WTC11 (cell line): ENCODE results near the gene SLC20A1. TPM values are rescaled to one million over a fixed set of nuclear protein-coding genes. Genes with fewer than 3 reads are reported as not detected.

ENCODE experiments used
- ATAC-seq: fragments of 200-7000 bp; cut with Tn5 transposase; 2 replicates; pipeline ENCODE4 v1.10.0; 2021; ENCODE audit warnings: mild to moderate bottlenecking, moderate library complexity
- CTCF ChIA-PET: fragments of 300-600 bp; sonication (Branson Sonifier 250); formaldehyde crosslinking; loops from one replicate; lab custom pipeline; 2021; ENCODE audit warnings: antibody characterized with exemption; lab: Charles Lee
- POLR2A ChIA-PET: fragments of 350-600 bp; sonication (Branson Sonifier 250); formaldehyde crosslinking; loops from one replicate; lab custom pipeline; 2021; ENCODE audit warnings: antibody characterized with exemption; lab: Charles Lee
- DNase-seq: peaks from one replicate; pipeline ENCODE4 v3.0.0; 2021; ENCODE audit warnings: low spot score
- H3K27ac Mint-ChIP-seq: 2 replicates; pipeline ENCODE4 v1.8.0; 2021; ENCODE audit warnings: mixed read lengths
- H3K27me3 Mint-ChIP-seq: 2 replicates; pipeline ENCODE4 v1.8.0; 2021; ENCODE audit warnings: low read depth, mild to moderate bottlenecking, moderate library complexity, mixed read lengths
- H3K36me3 Mint-ChIP-seq: 2 replicates; pipeline ENCODE4 v1.8.0; 2021; ENCODE audit warnings: mixed read lengths
- H3K4me1 Mint-ChIP-seq: 2 replicates; pipeline ENCODE4 v1.8.0; 2022; ENCODE audit warnings: mixed read lengths
- H3K4me3 Mint-ChIP-seq: 2 replicates; pipeline ENCODE4 v1.8.0; 2021; ENCODE audit warnings: mild to moderate bottlenecking, moderate library complexity, mixed read lengths
- H3K9me3 Mint-ChIP-seq: 2 replicates; pipeline ENCODE4 v1.8.0; 2021; ENCODE audit warnings: mixed read lengths
- CBFB ChIP-seq: sonication (generic); formaldehyde crosslinking; IDR thresholded peaks from 2 replicates; pipeline ENCODE4 v1.8.1; 2022; ENCODE audit warnings: mild to moderate bottlenecking, low read depth, missing genetic modification reagents
- ELF4 ChIP-seq: sonication (generic); formaldehyde crosslinking; IDR thresholded peaks from 2 replicates; pipeline ENCODE4 v1.8.1; 2022; ENCODE audit warnings: low read depth, mild to moderate bottlenecking, moderate library complexity, missing genetic modification reagents
- EMX1 ChIP-seq: fragments of 250-450 bp; sonication (Bioruptor Pico); IDR thresholded peaks from 2 replicates; pipeline ENCODE4 v1.8.0; 2021; ENCODE audit warnings: mild to moderate bottlenecking
- ETV6 ChIP-seq: sonication (generic); formaldehyde crosslinking; IDR thresholded peaks from 2 replicates; pipeline ENCODE4 v1.8.1; 2022; ENCODE audit warnings: mild to moderate bottlenecking, missing genetic modification reagents
- FOXK1 ChIP-seq: sonication (generic); formaldehyde crosslinking; IDR thresholded peaks from 2 replicates; pipeline ENCODE4 v1.8.0; 2022; ENCODE audit warnings: mild to moderate bottlenecking, moderate library complexity, missing genetic modification reagents
- FOXP1 ChIP-seq: sonication (generic); formaldehyde crosslinking; IDR thresholded peaks from 2 replicates; pipeline ENCODE4 v1.8.0; 2022; ENCODE audit warnings: missing genetic modification reagents, mild to moderate bottlenecking, moderate library complexity, borderline replicate concordance
- GRHL2 ChIP-seq: fragments of 250-450 bp; sonication (Bioruptor Pico); IDR thresholded peaks from 2 replicates; pipeline ENCODE4 v1.8.0; 2022; ENCODE audit warnings: mild to moderate bottlenecking, moderate library complexity; ENCODE audit not compliant: insufficient replicate concordance, severe bottlenecking
- GTF2I ChIP-seq: fragments of 250-450 bp; sonication (Bioruptor Pico); conservative IDR thresholded peaks from 2 replicates; pipeline ENCODE4 v1.4.0; 2021; ENCODE audit warnings: mild to moderate bottlenecking
- HMGA2 ChIP-seq: fragments of 250-450 bp; sonication (Bioruptor Pico); IDR thresholded peaks from 2 replicates; pipeline ENCODE4 v1.4.0; 2021; ENCODE audit warnings: mild to moderate bottlenecking, moderate library complexity
- JAZF1 ChIP-seq: fragments of 250-450 bp; sonication (Bioruptor Pico); IDR thresholded peaks from 2 replicates; pipeline ENCODE4 v1.9.0; 2021; ENCODE audit warnings: moderate library complexity, mild to moderate bottlenecking, inconsistent platforms
- MXD4 ChIP-seq: fragments of 250-450 bp; sonication (Bioruptor Pico); IDR thresholded peaks from 2 replicates; pipeline ENCODE4 v1.8.0; 2021; ENCODE audit warnings: mild to moderate bottlenecking, moderate library complexity, borderline replicate concordance
- NR1H2 ChIP-seq: sonication (generic); formaldehyde crosslinking; IDR thresholded peaks from 2 replicates; pipeline ENCODE4 v1.9.0; 2021; ENCODE audit warnings: mild to moderate bottlenecking, moderate library complexity, missing genetic modification reagents
- SMAD4 ChIP-seq: sonication (generic); formaldehyde crosslinking; IDR thresholded peaks from 2 replicates; pipeline ENCODE4 v1.8.0; 2022; ENCODE audit warnings: mild to moderate bottlenecking, missing genetic modification reagents
- ZNF263 ChIP-seq: sonication (generic); formaldehyde crosslinking; IDR thresholded peaks from 2 replicates; pipeline ENCODE4 v1.8.1; 2022; ENCODE audit warnings: low read depth, mild to moderate bottlenecking, moderate library complexity, missing genetic modification reagents
- ZNF416 ChIP-seq: fragments of 250-450 bp; sonication (Bioruptor Pico); IDR thresholded peaks from 2 replicates; pipeline ENCODE4 v1.9.0; 2021; ENCODE audit warnings: mild to moderate bottlenecking, inconsistent platforms
- total RNA-seq: library from RNA; stranded (reverse); gene quantifications from 3 replicates; pipeline ENCODE4 v1.2.3, GENCODE V29; 2021
- TF ChIP-seq, protein P1 (sequence below): sonication (generic); formaldehyde crosslinking; IDR thresholded peaks from 2 replicates; pipeline ENCODE4 v1.8.0; 2023; ENCODE audit warnings: missing genetic modification reagents
- TF ChIP-seq, protein P2 (sequence below): fragments of 250-450 bp; sonication (Bioruptor Pico); IDR thresholded peaks from 2 replicates; pipeline ENCODE4 v2.1.2; 2022; ENCODE audit warnings: mild to moderate bottlenecking, moderate library complexity
- TF ChIP-seq, protein P3 (sequence below): sonication (generic); formaldehyde crosslinking; IDR thresholded peaks from 2 replicates; pipeline ENCODE4 v1.8.0; 2022; ENCODE audit warnings: mild to moderate bottlenecking, missing genetic modification reagents
- TF ChIP-seq, protein P4 (sequence below): fragments of 200-600 bp; IDR thresholded peaks from 2 replicates; pipeline ENCODE4 v1.8.0; 2022; ENCODE audit warnings: antibody characterized with exemption
- TF ChIP-seq, protein P5 (sequence below): fragments of 250-450 bp; sonication (Bioruptor Pico); IDR thresholded peaks from 2 replicates; pipeline ENCODE4 v1.9.0; 2021; ENCODE audit warnings: mild to moderate bottlenecking
- TF ChIP-seq, protein P6 (sequence below): sonication (generic); formaldehyde crosslinking; conservative IDR thresholded peaks from 2 replicates; pipeline ENCODE4 v1.8.1; 2022; ENCODE audit warnings: mild to moderate bottlenecking, missing genetic modification reagents
- TF ChIP-seq, protein P7 (sequence below): sonication (generic); formaldehyde crosslinking; conservative IDR thresholded peaks from 2 replicates; pipeline ENCODE4 v1.8.1; 2023; ENCODE audit warnings: mild to moderate bottlenecking, low read depth, missing genetic modification reagents, moderate library complexity
- TF ChIP-seq, protein P8 (sequence below): sonication (generic); formaldehyde crosslinking; IDR thresholded peaks from 2 replicates; pipeline ENCODE4 v1.8.1; 2023; ENCODE audit warnings: mild to moderate bottlenecking, missing genetic modification reagents

The SLC20A1 gene
- total RNA-seq, 1 experiment from 2014 or later, result 59.9 TPM

DNA sequence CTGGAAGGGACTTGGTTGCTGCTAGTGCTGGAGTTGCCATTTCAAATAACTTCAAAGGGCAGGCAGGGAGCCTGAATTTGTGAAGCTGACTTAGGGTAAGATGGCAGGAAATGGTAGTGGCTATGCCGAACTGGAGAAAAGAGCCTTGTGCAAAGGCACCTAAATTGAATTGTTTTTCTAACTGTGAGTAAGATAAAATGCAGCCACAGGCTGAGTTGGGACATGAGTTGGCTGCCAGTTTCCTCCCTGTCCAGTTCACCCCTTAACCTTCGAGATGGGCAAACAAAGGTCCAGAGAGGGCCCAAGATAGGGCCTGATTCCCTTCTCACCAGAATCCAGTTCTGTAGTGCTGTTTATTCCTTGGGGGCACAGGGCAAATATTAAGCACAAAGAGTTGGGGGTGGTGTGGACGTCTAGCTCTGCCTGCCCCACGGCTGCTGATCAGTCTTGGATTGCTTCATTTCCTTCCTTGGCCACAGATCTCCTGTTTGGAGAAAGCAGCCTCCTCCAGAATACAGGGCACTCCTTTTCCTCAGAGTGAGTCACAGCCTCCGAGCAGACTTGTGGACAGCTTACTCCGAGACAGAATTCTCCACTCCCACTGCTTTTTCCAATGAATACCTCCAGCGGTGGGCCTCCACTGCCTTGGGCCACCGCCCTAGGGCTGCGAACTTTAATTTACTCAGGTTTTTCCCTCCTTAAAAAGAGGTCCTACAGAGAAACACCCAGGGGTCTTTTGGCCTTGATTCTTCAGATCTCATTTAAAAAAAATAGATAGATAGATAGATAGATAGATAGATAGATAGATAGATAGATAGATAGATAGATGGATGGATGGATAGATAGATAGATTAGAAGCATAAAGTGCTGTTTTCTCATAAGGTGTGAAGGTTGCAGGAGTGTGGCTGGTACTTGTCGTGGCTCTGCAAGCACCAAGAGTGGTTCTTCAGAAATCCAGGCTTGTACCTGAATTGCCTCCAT is 18.4 kb upstream of the SLC20A1 start:
- CTCF ChIA-PET, result interaction anchor here (0.6 to 9.5 kb wide), 14 partner anchors 10 to 315 kb away, joined by 3 to 143 read pairs (median 6); partner anchors contain the start of gene SLC20A1
- Mint-ChIP-seq H3K9me3 (no peaks in the 10 kb centered on the region), H3K4me3 (no peak overlapping the region), H3K36me3 (no peaks in the 10 kb centered on the region), H3K4me1 (peaks cover 28% of the 10 kb centered on the region), H3K27ac (no peak overlapping the region), H3K27me3 (no peaks in the 10 kb centered on the region; the same call in 1 of the 2 replicates)
- DNase-seq (no peak), ATAC-seq (no peak)
- no peak for TF ChIP-seq GTF2I (CRISPR knock-in tag)
- TF ChIP-seq CBFB (CRISPR knock-in tag), result no peak
- TF ChIP-seq, protein P1, sequence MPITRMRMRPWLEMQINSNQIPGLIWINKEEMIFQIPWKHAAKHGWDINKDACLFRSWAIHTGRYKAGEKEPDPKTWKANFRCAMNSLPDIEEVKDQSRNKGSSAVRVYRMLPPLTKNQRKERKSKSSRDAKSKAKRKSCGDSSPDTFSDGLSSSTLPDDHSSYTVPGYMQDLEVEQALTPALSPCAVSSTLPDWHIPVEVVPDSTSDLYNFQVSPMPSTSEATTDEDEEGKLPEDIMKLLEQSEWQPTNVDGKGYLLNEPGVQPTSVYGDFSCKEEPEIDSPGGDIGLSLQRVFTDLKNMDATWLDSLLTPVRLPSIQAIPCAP (CRISPR knock-in tag), result no peak
- no peak for TF ChIP-seq SMAD4 (CRISPR knock-in tag)
- no peak for TF ChIP-seq NR1H2 (CRISPR knock-in tag)
- TF ChIP-seq EMX1 (CRISPR knock-in tag), result no peak
- POLR2A ChIA-PET, result no interaction called here

DNA sequence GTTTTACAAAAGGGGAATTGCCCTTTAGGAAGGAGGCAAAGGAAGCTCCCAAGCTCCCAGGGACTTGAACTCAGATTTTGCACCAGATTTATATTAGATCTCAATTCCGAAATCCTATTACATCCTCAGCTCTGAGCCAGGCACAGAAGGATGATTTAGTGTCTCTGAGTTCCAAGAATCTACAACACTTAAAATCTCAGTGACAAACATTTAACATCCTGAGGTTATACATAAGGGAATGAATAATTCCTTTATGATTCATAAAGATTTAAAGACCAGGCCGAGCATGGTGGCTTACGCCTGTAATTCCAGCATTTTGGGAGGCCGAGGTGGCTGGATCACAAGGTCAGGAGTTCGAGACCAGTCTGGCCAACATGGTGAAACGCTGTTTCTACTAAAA is 16.5 kb upstream of the SLC20A1 start:
- Mint-ChIP-seq H3K4me3 (no peak overlapping the region), H3K4me1 (peaks cover 26% of the 10 kb centered on the region), H3K9me3 (no peaks in the 10 kb centered on the region), H3K27me3 (no peaks in the 10 kb centered on the region; the same call in 1 of the 2 replicates), H3K27ac (no peak overlapping the region), H3K36me3 (no peaks in the 10 kb centered on the region)
- ChIA-PET POLR2A (no interaction called here), CTCF (interaction anchor here (1.2 to 9.5 kb wide), 4 partner anchors 15 to 313 kb away, joined by 4 to 143 read pairs (median 43); partner anchors contain the start of gene SLC20A1)
- ATAC-seq (no peak), DNase-seq (no peak)
- TF ChIP-seq GTF2I (CRISPR knock-in tag) (no peak), ZNF263 (CRISPR knock-in tag) (no peak), ZNF416 (CRISPR knock-in tag) (no peak), FOXP1 (no peak), JAZF1 (CRISPR knock-in tag) (no peak), FOXK1 (no peak), MXD4 (CRISPR knock-in tag) (no peak), ELF4 (CRISPR knock-in tag) (no peak), HMGA2 (CRISPR knock-in tag) (no peak), GRHL2 (CRISPR knock-in tag) (no peak), ETV6 (CRISPR knock-in tag) (no peak)
- TF ChIP-seq, protein P2, sequence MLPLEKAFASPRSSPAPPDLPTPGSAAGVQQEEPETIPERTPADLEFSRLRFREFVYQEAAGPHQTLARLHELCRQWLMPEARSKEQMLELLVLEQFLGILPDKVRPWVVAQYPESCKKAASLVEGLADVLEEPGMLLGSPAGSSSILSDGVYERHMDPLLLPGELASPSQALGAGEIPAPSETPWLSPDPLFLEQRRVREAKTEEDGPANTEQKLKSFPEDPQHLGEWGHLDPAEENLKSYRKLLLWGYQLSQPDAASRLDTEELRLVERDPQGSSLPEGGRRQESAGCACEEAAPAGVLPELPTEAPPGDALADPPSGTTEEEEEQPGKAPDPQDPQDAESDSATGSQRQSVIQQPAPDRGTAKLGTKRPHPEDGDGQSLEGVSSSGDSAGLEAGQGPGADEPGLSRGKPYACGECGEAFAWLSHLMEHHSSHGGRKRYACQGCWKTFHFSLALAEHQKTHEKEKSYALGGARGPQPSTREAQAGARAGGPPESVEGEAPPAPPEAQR, result no peak
- TF ChIP-seq, protein P3, sequence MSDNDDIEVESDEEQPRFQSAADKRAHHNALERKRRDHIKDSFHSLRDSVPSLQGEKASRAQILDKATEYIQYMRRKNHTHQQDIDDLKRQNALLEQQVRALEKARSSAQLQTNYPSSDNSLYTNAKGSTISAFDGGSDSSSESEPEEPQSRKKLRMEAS (CRISPR knock-in tag), result no peak
- TF ChIP-seq, protein P4, sequence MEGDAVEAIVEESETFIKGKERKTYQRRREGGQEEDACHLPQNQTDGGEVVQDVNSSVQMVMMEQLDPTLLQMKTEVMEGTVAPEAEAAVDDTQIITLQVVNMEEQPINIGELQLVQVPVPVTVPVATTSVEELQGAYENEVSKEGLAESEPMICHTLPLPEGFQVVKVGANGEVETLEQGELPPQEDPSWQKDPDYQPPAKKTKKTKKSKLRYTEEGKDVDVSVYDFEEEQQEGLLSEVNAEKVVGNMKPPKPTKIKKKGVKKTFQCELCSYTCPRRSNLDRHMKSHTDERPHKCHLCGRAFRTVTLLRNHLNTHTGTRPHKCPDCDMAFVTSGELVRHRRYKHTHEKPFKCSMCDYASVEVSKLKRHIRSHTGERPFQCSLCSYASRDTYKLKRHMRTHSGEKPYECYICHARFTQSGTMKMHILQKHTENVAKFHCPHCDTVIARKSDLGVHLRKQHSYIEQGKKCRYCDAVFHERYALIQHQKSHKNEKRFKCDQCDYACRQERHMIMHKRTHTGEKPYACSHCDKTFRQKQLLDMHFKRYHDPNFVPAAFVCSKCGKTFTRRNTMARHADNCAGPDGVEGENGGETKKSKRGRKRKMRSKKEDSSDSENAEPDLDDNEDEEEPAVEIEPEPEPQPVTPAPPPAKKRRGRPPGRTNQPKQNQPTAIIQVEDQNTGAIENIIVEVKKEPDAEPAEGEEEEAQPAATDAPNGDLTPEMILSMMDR, result no peak
- TF ChIP-seq, protein P5, sequence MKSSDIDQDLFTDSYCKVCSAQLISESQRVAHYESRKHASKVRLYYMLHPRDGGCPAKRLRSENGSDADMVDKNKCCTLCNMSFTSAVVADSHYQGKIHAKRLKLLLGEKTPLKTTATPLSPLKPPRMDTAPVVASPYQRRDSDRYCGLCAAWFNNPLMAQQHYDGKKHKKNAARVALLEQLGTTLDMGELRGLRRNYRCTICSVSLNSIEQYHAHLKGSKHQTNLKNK (CRISPR knock-in tag), result no peak
- TF ChIP-seq, protein P6, sequence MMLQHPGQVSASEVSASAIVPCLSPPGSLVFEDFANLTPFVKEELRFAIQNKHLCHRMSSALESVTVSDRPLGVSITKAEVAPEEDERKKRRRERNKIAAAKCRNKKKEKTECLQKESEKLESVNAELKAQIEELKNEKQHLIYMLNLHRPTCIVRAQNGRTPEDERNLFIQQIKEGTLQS (CRISPR knock-in tag), result no peak
- TF ChIP-seq, protein P7, sequence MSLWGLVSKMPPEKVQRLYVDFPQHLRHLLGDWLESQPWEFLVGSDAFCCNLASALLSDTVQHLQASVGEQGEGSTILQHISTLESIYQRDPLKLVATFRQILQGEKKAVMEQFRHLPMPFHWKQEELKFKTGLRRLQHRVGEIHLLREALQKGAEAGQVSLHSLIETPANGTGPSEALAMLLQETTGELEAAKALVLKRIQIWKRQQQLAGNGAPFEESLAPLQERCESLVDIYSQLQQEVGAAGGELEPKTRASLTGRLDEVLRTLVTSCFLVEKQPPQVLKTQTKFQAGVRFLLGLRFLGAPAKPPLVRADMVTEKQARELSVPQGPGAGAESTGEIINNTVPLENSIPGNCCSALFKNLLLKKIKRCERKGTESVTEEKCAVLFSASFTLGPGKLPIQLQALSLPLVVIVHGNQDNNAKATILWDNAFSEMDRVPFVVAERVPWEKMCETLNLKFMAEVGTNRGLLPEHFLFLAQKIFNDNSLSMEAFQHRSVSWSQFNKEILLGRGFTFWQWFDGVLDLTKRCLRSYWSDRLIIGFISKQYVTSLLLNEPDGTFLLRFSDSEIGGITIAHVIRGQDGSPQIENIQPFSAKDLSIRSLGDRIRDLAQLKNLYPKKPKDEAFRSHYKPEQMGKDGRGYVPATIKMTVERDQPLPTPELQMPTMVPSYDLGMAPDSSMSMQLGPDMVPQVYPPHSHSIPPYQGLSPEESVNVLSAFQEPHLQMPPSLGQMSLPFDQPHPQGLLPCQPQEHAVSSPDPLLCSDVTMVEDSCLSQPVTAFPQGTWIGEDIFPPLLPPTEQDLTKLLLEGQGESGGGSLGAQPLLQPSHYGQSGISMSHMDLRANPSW (CRISPR knock-in tag), result no peak
- TF ChIP-seq, protein P8, sequence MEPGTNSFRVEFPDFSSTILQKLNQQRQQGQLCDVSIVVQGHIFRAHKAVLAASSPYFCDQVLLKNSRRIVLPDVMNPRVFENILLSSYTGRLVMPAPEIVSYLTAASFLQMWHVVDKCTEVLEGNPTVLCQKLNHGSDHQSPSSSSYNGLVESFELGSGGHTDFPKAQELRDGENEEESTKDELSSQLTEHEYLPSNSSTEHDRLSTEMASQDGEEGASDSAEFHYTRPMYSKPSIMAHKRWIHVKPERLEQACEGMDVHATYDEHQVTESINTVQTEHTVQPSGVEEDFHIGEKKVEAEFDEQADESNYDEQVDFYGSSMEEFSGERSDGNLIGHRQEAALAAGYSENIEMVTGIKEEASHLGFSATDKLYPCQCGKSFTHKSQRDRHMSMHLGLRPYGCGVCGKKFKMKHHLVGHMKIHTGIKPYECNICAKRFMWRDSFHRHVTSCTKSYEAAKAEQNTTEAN (CRISPR knock-in tag), result no peak
